ENCODE measurements around the gene NR1D1. TPM values are rescaled to one million over a fixed set of nuclear protein-coding genes. Genes with fewer than 3 reads are reported as not detected.

NR1D1 gene
- total and polyA plus RNA-seq, 2 of the 13 experiments (the other 11 are each of a cell fraction or from before 2014, with no cell fraction given): 2.1 to 2.7 TPM

DNA sequence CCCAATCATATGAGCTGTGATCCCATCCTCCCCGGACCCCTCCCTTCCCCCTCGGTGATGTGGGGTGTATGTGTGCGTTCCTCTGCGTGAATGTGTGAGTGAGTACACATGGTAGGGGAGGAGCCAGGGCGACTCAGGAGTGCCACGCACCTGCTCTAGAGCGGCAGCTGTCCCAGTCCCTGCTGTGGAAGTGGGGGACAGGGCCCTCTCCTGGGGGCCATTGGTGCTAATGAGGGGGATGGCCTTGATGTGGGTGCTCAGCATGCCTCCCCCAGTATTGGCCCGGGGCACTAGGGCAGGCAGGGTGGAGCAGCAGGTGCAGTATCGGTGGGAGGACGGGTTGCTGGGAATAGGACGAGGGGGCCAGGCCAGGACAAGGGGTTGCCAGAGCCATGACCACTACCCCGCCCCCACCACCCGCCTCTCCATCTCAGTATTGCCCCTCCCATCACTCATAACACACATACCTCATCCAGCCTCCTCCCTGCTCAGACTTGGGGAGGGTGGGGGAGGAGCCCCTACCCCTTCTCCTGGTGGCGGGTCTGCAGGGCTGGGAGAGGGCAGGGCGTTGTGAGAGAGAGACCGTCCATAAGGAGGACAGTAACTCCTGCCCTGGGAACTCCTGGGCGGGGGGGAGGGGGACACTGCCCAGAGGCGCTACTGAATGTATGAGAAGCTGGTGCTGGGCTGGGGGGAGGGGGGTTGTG is 8.5 kb downstream of the NR1D1 start (continued):
- TF ChIP-seq, protein P1, sequence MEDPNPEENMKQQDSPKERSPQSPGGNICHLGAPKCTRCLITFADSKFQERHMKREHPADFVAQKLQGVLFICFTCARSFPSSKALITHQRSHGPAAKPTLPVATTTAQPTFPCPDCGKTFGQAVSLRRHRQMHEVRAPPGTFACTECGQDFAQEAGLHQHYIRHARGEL (CRISPR knock-in tag; IDR thresholded peaks at IDR 0.05): no peak
- TF ChIP-seq, protein P2, sequence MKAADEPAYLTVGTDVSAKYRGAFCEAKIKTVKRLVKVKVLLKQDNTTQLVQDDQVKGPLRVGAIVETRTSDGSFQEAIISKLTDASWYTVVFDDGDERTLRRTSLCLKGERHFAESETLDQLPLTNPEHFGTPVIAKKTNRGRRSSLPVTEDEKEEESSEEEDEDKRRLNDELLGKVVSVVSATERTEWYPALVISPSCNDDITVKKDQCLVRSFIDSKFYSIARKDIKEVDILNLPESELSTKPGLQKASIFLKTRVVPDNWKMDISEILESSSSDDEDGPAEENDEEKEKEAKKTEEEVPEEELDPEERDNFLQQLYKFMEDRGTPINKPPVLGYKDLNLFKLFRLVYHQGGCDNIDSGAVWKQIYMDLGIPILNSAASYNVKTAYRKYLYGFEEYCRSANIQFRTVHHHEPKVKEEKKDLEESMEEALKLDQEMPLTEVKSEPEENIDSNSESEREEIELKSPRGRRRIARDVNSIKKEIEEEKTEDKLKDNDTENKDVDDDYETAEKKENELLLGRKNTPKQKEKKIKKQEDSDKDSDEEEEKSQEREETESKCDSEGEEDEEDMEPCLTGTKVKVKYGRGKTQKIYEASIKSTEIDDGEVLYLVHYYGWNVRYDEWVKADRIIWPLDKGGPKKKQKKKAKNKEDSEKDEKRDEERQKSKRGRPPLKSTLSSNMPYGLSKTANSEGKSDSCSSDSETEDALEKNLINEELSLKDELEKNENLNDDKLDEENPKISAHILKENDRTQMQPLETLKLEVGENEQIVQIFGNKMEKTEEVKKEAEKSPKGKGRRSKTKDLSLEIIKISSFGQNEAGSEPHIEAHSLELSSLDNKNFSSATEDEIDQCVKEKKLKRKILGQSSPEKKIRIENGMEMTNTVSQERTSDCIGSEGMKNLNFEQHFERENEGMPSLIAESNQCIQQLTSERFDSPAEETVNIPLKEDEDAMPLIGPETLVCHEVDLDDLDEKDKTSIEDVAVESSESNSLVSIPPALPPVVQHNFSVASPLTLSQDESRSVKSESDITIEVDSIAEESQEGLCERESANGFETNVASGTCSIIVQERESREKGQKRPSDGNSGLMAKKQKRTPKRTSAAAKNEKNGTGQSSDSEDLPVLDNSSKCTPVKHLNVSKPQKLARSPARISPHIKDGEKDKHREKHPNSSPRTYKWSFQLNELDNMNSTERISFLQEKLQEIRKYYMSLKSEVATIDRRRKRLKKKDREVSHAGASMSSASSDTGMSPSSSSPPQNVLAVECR (CRISPR knock-in tag; IDR thresholded peaks at IDR 0.05; ENCODE audit: borderline replicate concordance): no peak
- 0 out of 4 replicates have a peak, but pooled peaks of 1 of the 2 experiments have one; percentile 19 for TF ChIP-seq POLR2A (IDR thresholded peaks at IDR 0.05; ENCODE audit: insufficient read depth in 1 of 2, low read depth in 2 of 2, low read length in 2 of 2)
- peak; percentile 99 for TF ChIP-seq POLR2AphosphoS2 (IDR thresholded peaks at IDR 0.05; ENCODE audit: low read depth, low read length)
- TF ChIP-seq SRSF1 (optimal IDR thresholded peaks at IDR 0.05; ENCODE audit: low read depth, low read length): no peak
- no peak for TF ChIP-seq KLF6 (CRISPR knock-in tag; IDR thresholded peaks at IDR 0.05)
- no peak for TF ChIP-seq KDM1A (CRISPR knock-in tag; IDR thresholded peaks at IDR 0.05)
- TF ChIP-seq AGO2 (optimal IDR thresholded peaks at IDR 0.05; ENCODE audit: low read depth, low read length): peak; percentile 83
- TF ChIP-seq, protein P3, sequence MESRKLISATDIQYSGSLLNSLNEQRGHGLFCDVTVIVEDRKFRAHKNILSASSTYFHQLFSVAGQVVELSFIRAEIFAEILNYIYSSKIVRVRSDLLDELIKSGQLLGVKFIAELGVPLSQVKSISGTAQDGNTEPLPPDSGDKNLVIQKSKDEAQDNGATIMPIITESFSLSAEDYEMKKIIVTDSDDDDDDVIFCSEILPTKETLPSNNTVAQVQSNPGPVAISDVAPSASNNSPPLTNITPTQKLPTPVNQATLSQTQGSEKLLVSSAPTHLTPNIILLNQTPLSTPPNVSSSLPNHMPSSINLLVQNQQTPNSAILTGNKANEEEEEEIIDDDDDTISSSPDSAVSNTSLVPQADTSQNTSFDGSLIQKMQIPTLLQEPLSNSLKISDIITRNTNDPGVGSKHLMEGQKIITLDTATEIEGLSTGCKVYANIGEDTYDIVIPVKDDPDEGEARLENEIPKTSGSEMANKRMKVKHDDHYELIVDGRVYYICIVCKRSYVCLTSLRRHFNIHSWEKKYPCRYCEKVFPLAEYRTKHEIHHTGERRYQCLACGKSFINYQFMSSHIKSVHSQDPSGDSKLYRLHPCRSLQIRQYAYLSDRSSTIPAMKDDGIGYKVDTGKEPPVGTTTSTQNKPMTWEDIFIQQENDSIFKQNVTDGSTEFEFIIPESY (CRISPR knock-in tag; IDR thresholded peaks at IDR 0.05): peak; percentile 41; the same call in 1 of the 2 replicates
- no peak for TF ChIP-seq TAF1 (CRISPR knock-in tag; IDR thresholded peaks at IDR 0.05)
